HEK293 (cell line): Measurements from ENCODE around the gene BTNL8.

Source experiments
- CTCF ChIA-PET: fragments of 350-600 bp; formaldehyde crosslinking; extraction: SDS; loops from one replicate; lab custom pipeline; 2021; ENCODE audit warnings: antibody characterized with exemption; lab: Yijun Ruan, JAX
- POLR2A ChIA-PET: fragments of 300-600 bp; formaldehyde crosslinking; extraction: SDS; loops from one replicate; lab custom pipeline; 2020; ENCODE audit warnings: antibody characterized with exemption, inconsistent platforms; lab: Yijun Ruan, JAX
- H3K27ac ChIP-seq: fragments of 200-500 bp; sonication (Bioruptor generic); 2 replicates; pipeline ENCODE4 v1.5.1; 2014; ENCODE audit warnings: low read depth, low read length, control low read depth, inconsistent platforms; ENCODE audit errors: extremely low read depth
- H3K36me3 ChIP-seq, 2 experiments: fragments of 200-500 bp in 1 of 2; sonication (Bioruptor generic) in 1 of 2; 1 replicate in 1 of 2; 2 replicates in 1 of 2; pipeline ENCODE4 v1.5.1; 2014 to 2017; ENCODE audit warnings: inconsistent platforms in 2 of 2, low read length in 2 of 2; ENCODE audit not compliant: control insufficient read depth in 2 of 2, insufficient read depth in 1 of 2
- H3K4me1 ChIP-seq: fragments of 200-500 bp; sonication (Bioruptor generic); 2 replicates; pipeline ENCODE4 v1.5.1; 2014; ENCODE audit warnings: mild to moderate bottlenecking, low read length, inconsistent platforms; ENCODE audit not compliant: control insufficient read depth, insufficient read depth
- H3K4me3 ChIP-seq: 2 replicates; pipeline ENCODE4 v1.5.1; 2011; ENCODE audit warnings: low read depth, mild to moderate bottlenecking, control low read depth, low read length, moderate library complexity
- H3K9me3 ChIP-seq: fragments of 200-500 bp; sonication (Bioruptor generic); 2 replicates; pipeline ENCODE4 v1.5.1; 2014; ENCODE audit warnings: low read depth, low read length, inconsistent platforms; ENCODE audit not compliant: control insufficient read depth, insufficient read depth
- GLIS1 ChIP-seq: fragments of 450-650 bp; formaldehyde crosslinking; IDR thresholded peaks from 2 replicates; pipeline ENCODE4 v1.5.1; 2016; ENCODE audit warnings: missing biosample characterization, missing genetic modification characterization
- MYNN ChIP-seq: fragments of 450-650 bp; formaldehyde crosslinking; IDR thresholded peaks from 2 replicates; pipeline ENCODE4 v1.5.1; 2016; ENCODE audit warnings: missing biosample characterization, missing genetic modification characterization, borderline replicate concordance
- RBAK ChIP-seq: fragments of 450-650 bp; formaldehyde crosslinking; IDR thresholded peaks from 2 replicates; pipeline ENCODE4 v1.5.1; 2016; ENCODE audit warnings: missing biosample characterization, missing genetic modification characterization
- SCRT2 ChIP-seq: fragments of 450-650 bp; formaldehyde crosslinking; IDR thresholded peaks from 2 replicates; pipeline ENCODE4 v1.5.1; 2016; ENCODE audit warnings: missing biosample characterization, missing genetic modification characterization
- SETDB1 ChIP-seq: IDR thresholded peaks from one replicate; pipeline ENCODE4 v1.6.1; 2017; ENCODE audit warnings: mild to moderate bottlenecking, low read length, moderate library complexity, mixed read lengths; ENCODE audit not compliant: insufficient read length
- YY1 ChIP-seq: fragments of 450-650 bp; formaldehyde crosslinking; IDR thresholded peaks from 2 replicates; pipeline ENCODE4 v1.5.1; 2018; ENCODE audit warnings: missing biosample characterization, missing genetic modification characterization
- ZBTB11 ChIP-seq: fragments of 450-650 bp; formaldehyde crosslinking; conservative IDR thresholded peaks from 2 replicates; pipeline ENCODE4 v1.5.1; 2016; ENCODE audit warnings: low read depth, missing biosample characterization, missing genetic modification characterization
- ZNF10 ChIP-seq: fragments of 450-650 bp; formaldehyde crosslinking; IDR thresholded peaks from 2 replicates; pipeline ENCODE4 v1.5.1; 2017; ENCODE audit warnings: missing biosample characterization, missing genetic modification characterization
- ZNF157 ChIP-seq: fragments of 450-650 bp; formaldehyde crosslinking; IDR thresholded peaks from 2 replicates; pipeline ENCODE4 v1.5.1; 2016; ENCODE audit warnings: missing biosample characterization, missing genetic modification characterization
- ZNF169 ChIP-seq: fragments of 450-650 bp; formaldehyde crosslinking; IDR thresholded peaks from 2 replicates; pipeline ENCODE4 v1.5.1; 2016; ENCODE audit warnings: missing biosample characterization, missing genetic modification characterization
- ZNF184 ChIP-seq: fragments of 450-650 bp; IDR thresholded peaks from 2 replicates; pipeline ENCODE4 v1.5.1; 2018; ENCODE audit warnings: missing biosample characterization, mild to moderate bottlenecking, missing genetic modification characterization
- ZNF211 ChIP-seq: fragments of 450-650 bp; formaldehyde crosslinking; IDR thresholded peaks from 2 replicates; pipeline ENCODE4 v1.5.1; 2016; ENCODE audit warnings: low read depth, missing biosample characterization, missing genetic modification characterization
- ZNF214 ChIP-seq: fragments of 450-650 bp; formaldehyde crosslinking; IDR thresholded peaks from 2 replicates; pipeline ENCODE4 v1.5.1; 2017; ENCODE audit warnings: missing biosample characterization, mild to moderate bottlenecking, missing genetic modification characterization, borderline replicate concordance
- ZNF23 ChIP-seq: fragments of 450-650 bp; formaldehyde crosslinking; IDR thresholded peaks from 2 replicates; pipeline ENCODE4 v1.5.1; 2016; ENCODE audit warnings: missing biosample characterization, missing genetic modification characterization, borderline replicate concordance
- ZNF274 ChIP-seq, 2 experiments: fragments of 200-500 bp in 1 of 2; fragments of 450-650 bp in 1 of 2; sonication (Bioruptor generic) in 1 of 2; formaldehyde crosslinking in 1 of 2; IDR thresholded peaks; 2 replicates each; pipeline versions ENCODE4 v1.5.1 to v1.6.1; 2014 to 2016; ENCODE audit warnings: borderline replicate concordance in 1 of 2, inconsistent platforms in 1 of 2, low read length in 1 of 2, missing biosample characterization in 1 of 2, missing genetic modification characterization in 1 of 2
- ZNF423 ChIP-seq: fragments of 450-650 bp; formaldehyde crosslinking; IDR thresholded peaks from 2 replicates; pipeline ENCODE4 v1.5.1; 2016; ENCODE audit warnings: missing biosample characterization, missing genetic modification characterization
- ZNF433 ChIP-seq: fragments of 450-650 bp; formaldehyde crosslinking; IDR thresholded peaks from 2 replicates; pipeline ENCODE4 v1.5.1; 2016; ENCODE audit warnings: missing biosample characterization, missing genetic modification characterization, low read depth
- ZNF513 ChIP-seq: fragments of 450-650 bp; IDR thresholded peaks from 2 replicates; pipeline ENCODE4 v1.5.1; 2018; ENCODE audit warnings: missing biosample characterization, missing genetic modification characterization
- ZNF529 ChIP-seq: fragments of 450-650 bp; formaldehyde crosslinking; IDR thresholded peaks from 2 replicates; pipeline ENCODE4 v1.5.1; 2017; ENCODE audit warnings: missing genetic modification characterization, missing biosample characterization; ENCODE audit not compliant: insufficient replicate concordance
- ZNF530 ChIP-seq: fragments of 450-650 bp; formaldehyde crosslinking; IDR thresholded peaks from 2 replicates; pipeline ENCODE4 v1.5.1; 2016; ENCODE audit warnings: low read depth, missing biosample characterization, missing genetic modification characterization
- ZNF544 ChIP-seq: fragments of 450-650 bp; formaldehyde crosslinking; IDR thresholded peaks from 2 replicates; pipeline ENCODE4 v1.5.0; 2017; ENCODE audit warnings: missing biosample characterization, missing genetic modification characterization
- ZNF549 ChIP-seq: fragments of 450-650 bp; IDR thresholded peaks from 2 replicates; pipeline ENCODE4 v1.5.1; 2018; ENCODE audit warnings: missing biosample characterization, missing genetic modification characterization, mild to moderate bottlenecking, inconsistent platforms, moderate library complexity
- ZNF596 ChIP-seq: fragments of 450-650 bp; IDR thresholded peaks from 2 replicates; pipeline ENCODE4 v1.5.0; 2018; ENCODE audit warnings: missing biosample characterization, mild to moderate bottlenecking, missing genetic modification characterization, moderate library complexity
- ZNF624 ChIP-seq: fragments of 450-650 bp; formaldehyde crosslinking; IDR thresholded peaks from 2 replicates; pipeline ENCODE4 v1.5.1; 2017; ENCODE audit warnings: missing biosample characterization, missing genetic modification characterization
- ZNF626 ChIP-seq: fragments of 450-650 bp; sonication (Bioruptor Pico); formaldehyde crosslinking; IDR thresholded peaks from 2 replicates; pipeline ENCODE4 v1.5.1; 2018; ENCODE audit warnings: missing biosample characterization, missing genetic modification characterization, inconsistent platforms
- ZNF664 ChIP-seq: fragments of 450-650 bp; formaldehyde crosslinking; IDR thresholded peaks from 2 replicates; pipeline ENCODE4 v1.5.1; 2016; ENCODE audit warnings: missing biosample characterization, missing genetic modification characterization
- ZNF701 ChIP-seq: fragments of 450-650 bp; formaldehyde crosslinking; IDR thresholded peaks from 2 replicates; pipeline ENCODE4 v1.5.1; 2016; ENCODE audit warnings: missing biosample characterization, missing genetic modification characterization
- ZNF785 ChIP-seq: fragments of 450-650 bp; formaldehyde crosslinking; IDR thresholded peaks from 2 replicates; pipeline ENCODE4 v1.5.1; 2016; ENCODE audit warnings: missing biosample characterization, missing genetic modification characterization
- ZNF792 ChIP-seq: fragments of 450-650 bp; formaldehyde crosslinking; IDR thresholded peaks from 2 replicates; pipeline ENCODE4 v1.5.1; 2016; ENCODE audit warnings: missing biosample characterization, missing genetic modification characterization

BTNL8 gene

GRCh38 chr5:180898621-180899246 lies at the start of gene BTNL8:
TSS of gene BTNL8 (plus strand) at chr5:180899159. CDS start at chr5:180899311, 152 bp downstream.
- Histone ChIP-seq H3K4me3 (no peak within 1 kb of the TSS), H3K4me1 (no peaks in the 10 kb centered on the region), H3K27ac (no peak within 1 kb of the TSS), H3K36me3 (no peaks in the 10 kb centered on the region)
- TF ChIP-seq ZNF433 (tag by site-specific recombination) (no peak), ZNF701 (no peak), ZNF184 (tag by site-specific recombination) (no peak), SCRT2 (tag by site-specific recombination) (no peak), ZNF792 (tag by site-specific recombination) (no peak), ZNF549 (no peak), ZBTB11 (no peak), ZNF624 (tag by site-specific recombination) (no peak), ZNF10 (tag by site-specific recombination) (no peak), GLIS1 (no peak), ZNF664 (tag by site-specific recombination) (no peak), ZNF423 (tag by site-specific recombination) (no peak), YY1 (tag by site-specific recombination) (no peak), RBAK (tag by site-specific recombination) (no peak)
- TF ChIP-seq, all 188 proteins: peak for 0
- H3K9me3 ChIP-seq, result no peaks in the 10 kb centered on the region
- ChIA-PET POLR2A (no interaction called here), CTCF (no interaction called here)

GRCh38 chr5:180849827-180850226 lies 49.1 kb upstream of the BTNL8 start:
- no peaks in the 10 kb centered on the region for H3K9me3 ChIP-seq
- no peak overlapping the region for H3K27ac ChIP-seq
- CTCF ChIA-PET, result interaction anchor here (0.6 to 1.2 kb wide), 2 partner anchors 63 to 65 kb away, joined by 3 read pairs; no protein-coding TSS in a partner anchor
- H3K4me1 ChIP-seq, result no peaks in the 10 kb centered on the region
- no peak overlapping the region for H3K4me3 ChIP-seq
- H3K36me3 ChIP-seq, result peaks cover 5 to 79% of the 10 kb centered on the region in 2 experiments; a peak in 2 of 3 replicates
- no peak for TF ChIP-seq ZNF157
- no peak for TF ChIP-seq ZNF785 (tag by site-specific recombination)
- TF ChIP-seq ZNF544, result no peak
- TF ChIP-seq, all 188 proteins: peak for 0
- POLR2A ChIA-PET, result no interaction called here

- Histone ChIP-seq H3K4me3 (no peak overlapping the region), H3K27ac (no peak overlapping the region), H3K4me1 (no peaks in the 10 kb centered on the region), H3K9me3 (no peaks in the 10 kb centered on the region), H3K36me3 (peaks cover 5 to 86% of the 10 kb centered on the region in 2 experiments)
- ChIA-PET POLR2A (no interaction called here), CTCF (interaction anchor here (0.6 to 1.2 kb wide), 2 partner anchors 64 to 66 kb away, joined by 3 read pairs; no protein-coding TSS in a partner anchor)
- TF ChIP-seq ZNF214 (no peak), ZNF513 (tag by site-specific recombination) (no peak), SETDB1 (peak; percentile 94), MYNN (no peak), ZNF530 (tag by site-specific recombination) (no peak), ZNF169 (tag by site-specific recombination) (no peak), ZNF23 (tag by site-specific recombination) (no peak), ZNF211 (tag by site-specific recombination) (no peak), ZNF626 (tag by site-specific recombination) (peak; percentile 11; the same call in 1 of the 2 replicates), ZNF274 (IDR thresholded peaks at IDR 0.05; ENCODE audit: low read length) (no peak), ZNF274 (tag by site-specific recombination; IDR thresholded peaks at IDR 0.05; ENCODE audit: borderline replicate concordance) (no peak), ZNF596 (tag by site-specific recombination) (no peak), ZNF529 (tag by site-specific recombination) (no peak)
Observed at GRCh38 chr5:180850434-180851078, 48.4 kb upstream of the BTNL8 start.
